ENCODE measurements around the gene AHNAK.

- TF ChIP-seq CTCF (conservative IDR thresholded peaks at IDR 0.05; ENCODE audit: low read depth, low read length) (no peak), EZH2 (IDR thresholded peaks at IDR 0.05; ENCODE audit: borderline replicate concordance, low read depth, low read length, poor library complexity, severe bottlenecking) (no peak)
Observed at GRCh38 chr11:62505059-62505439, 41.6 kb downstream of the AHNAK start.

Data from A673 (cell line).